GM21447 (cell line): Measurements from ENCODE around the gene AVEN.
"Not testable (repeated sequence)": the region's sequence is repeated elsewhere in the genome, so short reads cannot be mapped to it uniquely, and the experiment has no call there.

Experiments
- ATAC-seq: cut with Tn5 transposase; IDR thresholded peaks from one replicate; pipeline ENCODE4 v1.9.1; 2021; ENCODE audit not compliant: unreplicated experiment

AVEN gene

DNA sequence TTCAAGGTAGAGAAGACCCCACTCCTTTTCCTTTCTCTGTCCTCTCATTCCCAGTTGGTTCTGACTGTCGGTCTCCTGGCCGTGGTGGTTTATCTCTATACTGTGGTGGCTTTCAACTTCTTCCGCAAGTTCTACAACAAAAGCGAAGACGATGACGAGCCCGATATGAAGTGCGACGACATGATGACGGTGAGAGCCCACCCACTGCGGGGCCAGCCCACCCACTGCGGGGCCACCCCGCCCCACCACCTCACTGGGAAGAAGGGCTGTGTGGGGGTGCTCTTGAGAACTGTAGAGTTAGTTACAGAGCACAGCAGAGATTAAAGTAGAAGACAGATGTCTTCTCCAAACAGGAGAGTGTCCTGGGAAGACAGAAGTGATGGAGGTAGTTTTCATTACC, 181.3 kb downstream of the AVEN start:
- no peak for ATAC-seq

DNA sequence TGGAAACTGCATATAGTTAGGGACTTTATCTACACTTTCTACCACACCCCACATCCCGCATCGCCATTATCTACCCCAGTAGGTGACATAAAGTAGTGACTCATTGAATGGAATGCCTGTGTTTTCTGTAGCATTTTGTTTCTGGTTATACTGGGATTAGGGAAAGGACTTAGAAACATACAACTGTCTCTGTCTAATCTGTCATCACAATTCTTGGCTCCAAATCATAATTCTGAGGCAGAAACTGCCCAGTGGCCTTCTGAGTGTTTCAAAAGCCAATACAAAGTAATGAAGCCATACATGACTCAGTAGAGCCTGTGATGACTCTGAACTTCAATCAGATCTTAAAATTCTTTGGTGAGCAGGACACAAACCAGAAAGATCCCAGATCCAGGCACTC, 186.4 kb downstream of the AVEN start:
- no peak for ATAC-seq

DNA sequence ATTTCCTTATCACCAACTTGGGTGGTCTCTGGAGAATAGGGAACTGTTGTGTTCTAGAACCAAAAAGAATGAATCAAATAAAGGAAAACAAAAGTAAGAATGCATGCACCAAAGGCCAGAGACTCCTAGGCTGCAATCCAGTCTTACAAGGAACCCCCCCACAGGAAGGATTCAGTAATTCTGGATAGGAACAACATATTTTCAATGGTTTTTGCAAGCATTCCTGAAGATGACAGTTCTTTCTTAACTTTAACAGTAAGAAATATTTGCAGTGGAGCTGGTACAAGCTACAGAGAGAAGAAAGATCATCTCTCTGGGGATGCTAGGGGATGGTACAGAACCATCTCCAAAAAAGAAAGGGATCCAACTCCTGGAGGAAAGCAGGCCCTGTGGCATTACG, 186.9 kb downstream of the AVEN start:
- no peak for ATAC-seq

DNA sequence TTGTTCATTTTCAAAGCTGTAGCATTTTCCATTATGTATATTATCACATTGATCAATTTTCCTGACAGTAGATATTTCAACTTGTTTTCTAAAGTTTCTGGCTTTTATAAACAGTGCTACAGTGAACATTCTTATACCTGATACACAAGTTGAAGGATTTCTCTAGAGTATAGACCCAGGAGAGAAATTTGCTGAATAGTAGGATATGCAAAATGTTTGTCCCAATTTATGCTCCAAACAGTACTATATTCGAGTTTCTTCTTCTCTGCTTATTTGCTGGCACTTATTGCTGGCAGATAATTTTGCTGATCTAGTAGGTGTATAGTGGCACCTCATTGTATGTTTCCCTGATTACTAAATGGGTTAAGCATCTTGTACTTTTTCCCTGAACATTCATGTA, 187.9 kb downstream of the AVEN start:
- ATAC-seq: no peak

DNA sequence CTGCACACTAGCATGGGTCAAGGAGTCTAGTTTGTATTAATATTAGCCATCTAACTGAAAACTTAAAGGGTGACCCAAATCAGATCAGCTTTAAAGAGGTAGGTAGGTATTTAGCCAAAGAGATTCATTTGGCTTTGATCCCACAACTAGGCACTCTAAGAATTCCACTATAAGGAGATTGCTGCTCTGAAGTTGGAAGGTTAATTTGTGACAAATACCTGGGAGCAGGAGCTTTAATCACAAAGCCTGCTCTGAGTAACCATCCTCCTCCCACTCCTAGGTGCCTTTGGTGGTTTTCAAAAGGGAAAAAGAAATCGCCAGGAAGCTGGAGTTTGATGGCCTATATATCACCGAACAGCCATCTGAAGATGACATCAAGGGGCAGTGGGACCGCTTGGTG, 191.0 kb downstream of the AVEN start:
- no peak for ATAC-seq

DNA sequence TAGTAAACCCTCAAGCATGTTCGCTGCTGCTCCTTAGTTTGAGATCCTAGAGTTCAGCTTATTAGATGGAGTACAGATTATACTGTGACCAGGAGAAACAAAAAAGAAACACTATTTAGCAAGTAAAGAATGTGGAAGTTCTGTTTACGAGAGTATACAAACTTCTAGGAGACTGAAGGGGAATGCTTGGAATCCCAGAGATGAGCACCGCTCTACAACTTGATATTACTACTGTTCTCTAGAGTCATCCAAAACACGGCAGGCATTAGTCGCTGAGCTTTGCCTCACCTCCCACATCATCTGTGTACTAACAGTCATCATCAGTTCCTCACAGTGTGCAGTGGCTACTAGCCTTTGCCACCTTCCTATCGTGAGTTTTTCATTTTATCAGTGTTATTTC, 192.1 kb downstream of the AVEN start:
- ATAC-seq: no peak

DNA sequence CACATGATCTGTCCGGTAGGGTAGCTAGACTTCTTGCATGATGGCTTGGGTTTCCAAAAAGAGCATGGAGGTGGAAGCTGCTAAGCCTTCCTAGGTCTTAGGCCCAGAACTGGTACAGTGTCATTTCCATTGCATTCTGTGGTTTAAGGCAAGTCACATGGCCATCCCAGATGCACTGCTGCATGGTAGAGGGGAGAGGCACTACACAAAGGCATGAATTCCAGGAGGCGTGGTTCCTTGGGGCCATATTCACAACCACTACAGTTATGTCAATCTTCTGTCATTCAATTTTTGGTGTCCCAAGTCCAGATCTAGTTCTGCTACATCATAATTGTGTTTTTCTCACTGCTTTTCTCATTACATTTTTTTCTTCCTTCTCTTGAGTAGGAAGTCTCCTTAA, 192.9 kb downstream of the AVEN start:
- no peak for ATAC-seq

DNA sequence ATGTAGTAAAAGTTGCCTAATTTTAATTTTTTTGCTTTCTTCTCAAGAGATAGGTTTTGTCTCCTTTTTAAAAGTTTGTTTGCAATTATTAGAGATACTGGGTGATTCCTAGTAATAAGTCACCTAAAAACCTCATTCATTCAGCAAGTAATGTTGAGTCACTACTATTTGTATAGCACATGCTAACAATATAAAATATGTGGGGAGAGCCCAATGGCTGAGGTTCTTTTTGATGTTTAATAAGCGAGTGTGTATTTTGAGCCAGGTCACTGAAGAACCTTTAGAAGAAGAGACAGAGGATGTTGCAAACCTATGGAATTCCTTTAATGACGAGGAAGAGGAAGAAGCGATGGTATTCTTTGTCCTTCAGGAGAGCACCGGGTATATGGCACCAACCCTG, 194.4 kb downstream of the AVEN start:
- ATAC-seq: no peak

DNA sequence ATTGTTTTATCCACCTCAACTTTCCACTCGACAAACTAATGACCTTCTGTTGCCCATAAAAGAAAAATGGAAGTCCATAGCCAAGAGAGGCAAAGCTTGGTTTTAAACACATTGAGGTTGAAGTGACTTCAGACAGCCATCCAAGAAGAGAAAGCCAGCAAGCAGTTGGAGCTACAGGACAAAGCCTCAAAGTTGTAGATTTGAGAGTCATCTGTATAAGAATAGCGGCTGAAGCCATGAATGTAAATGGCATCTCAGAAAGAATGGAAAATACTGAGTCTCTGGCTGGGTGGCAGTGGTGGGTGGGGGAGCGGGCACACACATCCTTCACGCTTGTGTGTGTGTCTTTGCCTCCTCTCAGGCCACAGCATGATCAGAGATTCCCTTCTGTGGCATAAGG, 194.8 kb downstream of the AVEN start:
- ATAC-seq: no peak

DNA sequence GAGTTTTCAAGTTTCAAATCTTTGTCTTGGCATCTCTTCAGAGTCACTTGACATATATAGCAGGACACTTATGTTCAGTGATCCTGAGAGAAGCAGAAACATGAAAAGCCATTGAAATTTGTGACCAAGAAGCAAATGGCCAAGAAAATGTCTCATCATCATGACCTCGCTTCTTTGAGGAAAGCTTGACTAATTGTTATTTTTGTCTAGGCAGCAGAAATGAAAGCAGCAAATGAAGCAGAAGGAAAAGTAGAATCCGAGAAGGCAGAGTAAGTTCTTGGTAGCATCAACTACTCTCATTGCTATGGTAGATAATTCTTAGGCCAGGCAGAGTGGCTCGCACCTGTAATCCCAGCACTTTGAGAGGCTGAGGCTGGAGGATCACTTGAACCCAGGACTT, 198.4 kb downstream of the AVEN start:
- no peak for ATAC-seq

DNA sequence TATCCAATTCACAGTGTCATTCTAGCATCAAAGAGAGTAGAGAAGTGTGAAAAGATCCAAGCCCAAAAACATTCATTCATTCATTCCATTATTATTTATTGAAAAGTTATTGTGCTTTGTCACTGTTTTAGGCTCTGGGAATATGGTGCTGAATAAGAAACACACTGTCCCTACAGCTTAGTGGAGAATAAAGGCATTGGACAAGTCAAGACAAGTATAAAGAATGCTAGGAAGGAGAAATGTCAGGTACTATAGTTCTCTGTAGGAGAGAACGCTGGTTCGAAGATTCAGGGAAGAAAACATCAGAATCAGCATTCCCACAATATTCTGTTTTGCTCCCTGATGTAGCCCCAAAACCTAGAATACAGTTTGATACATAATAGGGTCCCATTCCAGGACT, 199.5 kb downstream of the AVEN start:
- no peak for ATAC-seq

DNA sequence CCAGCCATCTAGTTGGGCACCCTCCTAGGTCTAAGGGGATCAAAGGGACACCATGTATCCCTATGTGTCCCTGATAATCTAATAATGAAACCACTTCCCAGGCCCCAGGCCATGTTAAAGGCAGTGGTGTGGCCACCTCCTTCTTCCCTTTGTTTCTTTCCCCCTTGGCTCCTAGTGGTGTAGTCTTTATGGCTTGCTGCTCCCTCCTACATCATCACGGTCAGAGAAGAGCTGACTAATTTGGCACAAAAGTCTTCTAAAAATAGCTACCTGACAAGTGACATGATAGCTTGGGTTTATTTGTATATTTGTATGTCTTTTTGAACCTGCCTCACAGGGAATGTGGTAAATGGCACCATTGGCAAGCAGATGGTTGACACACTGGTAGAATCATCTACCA, 201.7 kb downstream of the AVEN start:
- ATAC-seq: no peak

DNA sequence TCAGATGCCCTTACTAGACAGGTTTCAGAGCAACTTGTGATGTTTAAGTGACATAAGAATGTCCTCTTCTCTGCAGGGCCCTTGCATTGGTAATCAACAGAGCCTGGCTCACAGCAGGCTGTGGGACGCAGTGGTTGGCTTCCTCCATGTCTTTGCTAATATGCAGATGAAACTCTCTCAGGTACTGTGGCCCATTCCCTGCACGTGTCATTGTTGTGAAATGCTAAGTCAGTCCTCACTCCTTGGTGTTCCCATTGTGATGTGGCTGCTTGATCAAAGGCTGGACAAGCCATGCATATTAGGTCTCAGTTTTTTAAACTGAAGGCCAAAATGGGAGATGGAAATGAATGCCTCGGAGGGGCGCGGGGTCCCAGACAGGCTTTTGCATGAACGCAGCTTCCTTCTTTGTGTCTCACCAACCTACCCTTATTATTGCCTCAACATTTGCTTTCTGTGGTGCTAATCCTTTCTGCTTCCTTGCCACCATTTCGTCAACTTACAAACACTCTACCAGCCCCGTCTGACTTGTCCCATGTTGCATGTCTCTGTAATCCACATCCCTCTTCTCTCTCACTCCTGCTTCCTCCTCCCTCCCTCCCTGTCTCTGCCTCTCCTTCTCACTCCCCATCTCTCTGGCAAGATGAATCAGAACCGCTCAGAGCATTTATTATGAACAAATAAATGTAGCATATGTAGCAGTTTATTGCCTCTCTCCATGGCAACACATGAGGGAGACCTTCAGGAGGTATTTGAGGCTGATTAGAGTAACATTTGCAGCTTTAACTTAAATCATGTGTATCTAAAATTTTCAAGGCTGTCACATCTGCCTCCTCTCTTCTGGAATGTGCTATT, 203.9 kb downstream of the AVEN start:
- no peak for ATAC-seq

DNA sequence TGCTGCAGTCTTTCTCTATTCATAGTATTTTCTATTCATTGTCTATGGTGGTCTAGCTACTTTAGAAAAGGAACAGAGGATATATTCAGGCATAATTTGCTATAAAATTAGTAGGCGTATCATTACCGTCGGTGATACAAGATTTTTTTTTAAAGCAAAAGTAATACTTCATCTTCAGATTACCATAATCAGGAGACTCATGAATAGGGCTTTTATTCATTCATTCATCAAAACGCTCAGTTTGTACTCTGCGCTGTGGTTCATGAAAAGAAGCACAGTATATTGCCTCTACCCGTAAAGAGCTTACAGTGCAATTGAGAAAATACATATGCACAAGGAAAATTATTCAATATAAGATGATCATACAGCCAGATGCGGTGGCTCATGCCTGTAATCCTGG, 207.4 kb downstream of the AVEN start:
- no peak for ATAC-seq

DNA sequence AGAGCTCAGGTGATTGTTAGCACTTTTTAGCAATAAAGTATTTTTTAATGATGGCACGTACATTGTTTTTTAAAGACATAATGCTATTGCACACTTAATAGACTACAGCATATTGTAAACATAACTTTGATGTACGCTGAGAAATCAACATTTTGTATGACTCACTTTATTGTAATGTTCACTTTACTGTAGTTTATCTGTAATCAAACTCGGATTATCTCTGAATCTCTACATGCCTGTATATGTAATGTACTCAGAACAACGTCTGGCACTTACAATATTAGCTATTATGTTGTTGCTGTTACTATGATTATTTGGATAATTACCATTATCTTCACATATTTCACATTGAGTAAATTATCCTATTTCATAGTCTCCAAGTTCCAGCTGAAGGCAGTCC, 208.7 kb downstream of the AVEN start:
- ATAC-seq: no peak

DNA sequence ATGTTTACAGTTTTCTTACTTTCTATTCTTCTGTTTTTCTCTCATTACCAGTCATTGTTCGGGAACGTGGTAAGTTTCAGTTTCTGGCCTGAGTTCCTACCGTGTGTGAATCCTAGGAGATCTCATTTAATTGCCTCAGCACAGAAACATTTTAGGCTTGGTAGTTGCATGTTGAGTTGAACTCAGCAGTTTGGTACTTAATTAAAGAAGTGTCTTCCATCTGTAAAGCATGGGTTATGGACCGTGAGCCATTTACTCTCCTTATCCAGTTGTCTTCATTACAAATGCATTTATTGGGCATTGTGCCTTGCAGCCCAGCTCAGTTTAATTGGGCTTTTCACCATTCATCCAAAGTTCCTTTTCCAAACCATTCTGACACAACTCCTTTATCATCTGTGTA, 212.8 kb downstream of the AVEN start:
- no peak for ATAC-seq

DNA sequence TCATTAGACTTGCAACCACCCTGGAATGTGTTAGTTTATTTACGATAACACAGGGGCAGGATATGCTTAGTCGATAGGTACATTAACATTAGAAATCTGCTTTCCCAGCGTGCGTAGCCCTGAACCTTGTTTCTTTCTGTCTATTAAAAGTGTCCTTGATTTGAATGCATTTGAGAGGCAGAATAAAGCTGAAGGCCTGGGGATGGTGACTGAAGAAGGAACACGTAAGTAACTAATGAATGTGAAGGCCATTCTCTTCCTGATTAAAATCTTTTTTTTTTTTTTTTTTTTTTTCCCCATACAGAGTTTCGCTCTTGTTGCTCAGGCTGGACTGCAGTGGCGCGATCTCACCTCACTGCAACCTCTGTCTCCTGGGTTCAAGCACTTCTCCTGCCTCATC, 213.6 kb downstream of the AVEN start:
- ATAC-seq: no peak

DNA sequence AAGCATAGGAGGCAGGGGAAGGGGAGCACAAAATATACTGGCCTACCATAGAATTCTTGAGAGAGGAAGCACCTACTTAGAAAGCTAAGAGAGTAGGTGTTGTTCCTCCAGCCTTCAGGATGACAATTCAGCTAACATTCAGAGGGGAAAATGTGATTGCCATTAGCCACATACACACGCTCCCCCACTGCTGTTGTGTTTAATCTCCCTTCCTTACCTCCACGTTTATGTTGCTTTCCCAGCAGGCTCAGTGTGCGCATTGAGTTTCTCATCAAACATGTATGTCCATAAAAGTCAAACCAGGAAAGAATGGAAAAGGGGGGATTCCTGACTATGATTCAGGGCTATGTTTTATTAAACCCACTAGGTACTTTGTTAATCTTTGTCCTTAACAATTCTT, 215.9 kb downstream of the AVEN start:
- ATAC-seq: no peak

DNA sequence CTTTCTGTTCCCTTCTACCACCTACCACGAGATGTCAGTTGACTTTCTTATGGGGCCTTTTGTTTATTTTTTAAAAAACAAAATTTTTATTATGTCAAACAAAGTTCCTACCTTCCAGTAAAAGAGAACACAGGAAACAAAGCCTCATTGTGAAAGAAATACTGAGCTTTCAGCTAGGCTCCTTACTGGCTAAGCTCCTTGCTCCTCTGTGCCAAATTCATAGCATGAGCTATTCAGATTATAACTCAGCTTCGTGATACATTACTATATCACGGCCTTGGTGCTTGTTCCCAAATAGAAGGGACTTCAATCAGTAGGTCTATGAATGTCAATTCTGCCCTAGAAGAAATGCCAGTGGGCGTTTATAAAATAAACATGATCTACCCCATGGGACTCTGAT, 216.5 kb downstream of the AVEN start:
- no peak for ATAC-seq

DNA sequence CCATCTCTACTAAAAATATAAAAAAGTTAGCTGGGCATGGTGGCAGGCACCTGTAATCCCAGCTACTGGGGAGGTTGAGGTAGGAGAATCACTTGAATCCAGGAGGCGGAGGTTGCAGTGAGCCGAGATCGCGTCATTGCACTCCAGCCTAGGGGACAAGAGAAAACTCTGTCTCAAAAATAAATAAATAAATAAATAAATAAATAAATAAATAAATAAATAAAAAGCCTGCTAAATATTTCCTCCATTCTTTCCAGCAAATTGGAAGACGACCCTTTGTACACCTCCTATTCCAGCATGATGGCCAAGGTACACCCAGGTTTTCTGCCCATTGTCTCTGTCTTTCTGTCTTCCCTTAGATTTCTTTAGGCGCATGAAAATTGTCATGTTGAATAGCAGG, 219.5 kb downstream of the AVEN start:
- not testable (repeated sequence) for ATAC-seq
